H1 (cell line): ENCODE results near the gene CTNS. TPM values are rescaled to one million over a fixed set of nuclear protein-coding genes. Genes with fewer than 3 reads are reported as not detected.

Experiments
- ATF2 ChIP-seq: IDR thresholded peaks from 2 replicates; pipeline ENCODE4 v1.6.1; 2012; ENCODE audit warnings: low read length, inconsistent platforms
- CBX5 ChIP-seq: fragments of 300-800, 300-1000 bp; sonication (generic); IDR thresholded peaks from 2 replicates; pipeline ENCODE4 v1.7.1; 2016; ENCODE audit warnings: antibody characterized with exemption, low read length, low read depth
- EP300 ChIP-seq, 2 experiments: IDR thresholded peaks; 1 replicate in 1 of 2; 2 replicates in 1 of 2; pipeline ENCODE4 v1.6.1; 2011 to 2012; ENCODE audit warnings: low read depth in 2 of 2, low read length in 2 of 2, mild to moderate bottlenecking in 2 of 2, borderline replicate concordance in 1 of 2, inconsistent platforms in 1 of 2, moderate library complexity in 1 of 2
- MAX ChIP-seq: IDR thresholded peaks from 2 replicates; pipeline ENCODE4 v1.6.1; 2012; ENCODE audit warnings: inconsistent platforms
- RXRA ChIP-seq: IDR thresholded peaks from 2 replicates; pipeline ENCODE4 v1.6.1; 2011; ENCODE audit warnings: low read depth, mild to moderate bottlenecking, low read length, moderate library complexity; ENCODE audit not compliant: insufficient read depth
- SIN3A ChIP-seq, 2 experiments: IDR thresholded peaks in 1 of 2; conservative IDR thresholded peaks in 1 of 2; 2 replicates each; pipeline ENCODE4 v1.6.1; 2011 to 2012; ENCODE audit warnings: low read length in 2 of 2, improper control_type of control experiment in 1 of 2, low read depth in 1 of 2, mild to moderate bottlenecking in 1 of 2
- TCF12 ChIP-seq: IDR thresholded peaks from 2 replicates; pipeline ENCODE4 v1.6.1; 2011; ENCODE audit warnings: low read depth, mild to moderate bottlenecking, low read length
- USF2 ChIP-seq: IDR thresholded peaks from 2 replicates; pipeline ENCODE4 v1.6.1; 2011; ENCODE audit warnings: low read length, improper control_type of control experiment
- polyA plus RNA-seq, 7 experiments: library from polyadenylated mRNA; depleted of rRNA in 3 of 7; stranded (reverse) in 5 of 7; unstranded in 2 of 7; fragments of >200 nt in 5 of 7; fragments of 200-250 nt in 2 of 7; gene quantifications; 1 replicate in 5 of 7; 2 replicates in 1 of 7; 4 replicates in 1 of 7; pipeline versions ENCODE4 v1.2.1 to v1.2.3, GENCODE V29; 2011 to 2013; ENCODE audit warnings: missing spikeins in 2 of 7, mixed read lengths in 2 of 7
- total RNA-seq: library from RNA; stranded (reverse); fragmentation: NEBNext Ultra II Directional; extraction: Animal tissue kit (Norgen Biotek cat#: 25700); gene quantifications from 2 replicates; pipeline ENCODE4 v1.2.1, GENCODE V29; 2021

Gene CTNS
- total and polyA plus RNA-seq, 2 of the 8 experiments (the other 6 are each of a cell fraction or from before 2014, with no cell fraction given): 11.6 to 12.9 TPM

GRCh38 chr17:3689262-3690093, 52.9 kb downstream of the CTNS start (continued):
- no peak for TF ChIP-seq SIN3A (conservative IDR thresholded peaks at IDR 0.05 in 1 of 2, IDR thresholded peaks at IDR 0.05 in 1 of 2; ENCODE audit: low read depth in 1 of 2, low read length in 2 of 2)
- no peak for TF ChIP-seq RXRA
- TF ChIP-seq MAX: no peak
- no peak for TF ChIP-seq ATF2
- TF ChIP-seq TCF12: no peak
- TF ChIP-seq CBX5: no peak
- no peak for TF ChIP-seq EP300 (IDR thresholded peaks at IDR 0.05; ENCODE audit: borderline replicate concordance in 1 of 2, low read depth in 2 of 2, low read length in 2 of 2)
- TF ChIP-seq USF2: no peak
- TF ChIP-seq, all 59 proteins: peak for 0
